ENCODE results near the gene RFX3.

RFX3 gene

DNA sequence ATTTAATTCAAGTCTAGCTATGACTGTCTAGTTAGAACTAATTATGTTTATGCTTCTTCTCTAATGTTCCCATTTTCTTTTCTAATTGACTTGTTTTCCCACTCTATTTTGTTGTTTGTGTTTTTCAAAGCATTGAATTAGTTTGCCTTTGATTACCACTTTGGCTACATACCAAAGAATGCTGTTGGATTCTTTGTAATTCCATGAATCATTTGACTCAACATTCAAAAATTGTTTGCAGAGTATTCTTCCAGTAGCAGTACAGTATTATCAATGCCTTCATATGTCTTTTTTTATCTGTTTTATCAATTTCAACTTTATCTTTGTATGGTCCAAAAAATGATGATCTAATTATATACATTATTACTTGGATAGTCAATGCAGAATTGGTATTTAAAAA lies 288.7 kb downstream of the RFX3 start:
- DNase-seq (ENCODE audit: low read depth in 2 of 2, low spot score in 1 of 2) = no peak

DNA sequence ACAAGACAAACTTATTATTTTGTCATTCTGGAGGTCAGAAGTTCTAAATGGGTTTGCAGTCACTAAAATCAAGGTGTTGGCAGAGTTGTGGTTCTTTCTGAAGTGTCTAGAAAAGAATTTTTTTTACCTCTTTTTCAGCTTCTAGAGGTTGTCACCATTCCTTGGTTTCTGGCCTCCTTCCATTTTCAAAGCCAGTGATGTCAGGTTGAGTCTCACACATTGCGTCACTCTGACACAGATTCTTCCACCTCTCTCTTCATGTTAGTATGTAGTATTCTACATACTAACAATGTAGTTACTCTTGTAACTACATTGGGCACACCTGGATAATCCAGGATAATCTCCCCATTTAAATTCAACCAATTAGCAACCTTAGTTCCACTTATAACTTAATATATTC lies 290.3 kb downstream of the RFX3 start:
- no peak for DNase-seq (ENCODE audit: low read depth in 2 of 2, low spot score in 1 of 2)

DNA sequence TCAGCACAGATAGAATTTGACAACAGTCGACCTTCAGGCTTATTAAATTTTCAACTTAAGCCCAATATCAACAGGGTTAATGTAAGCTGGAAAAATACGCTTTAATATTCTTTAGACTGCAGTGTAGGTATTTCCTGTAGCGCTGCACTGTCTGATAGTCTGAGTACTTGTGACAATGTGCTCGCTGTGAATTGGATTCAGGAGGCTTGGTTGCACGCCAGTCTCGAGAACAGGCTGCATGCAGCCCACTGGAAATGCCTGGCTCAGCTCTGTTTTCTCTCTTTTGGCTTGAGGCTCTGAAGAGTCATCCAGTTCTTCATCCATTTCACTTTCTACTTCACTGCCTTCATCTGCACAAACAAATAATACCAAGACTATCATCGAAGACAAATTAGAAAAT lies 300.9 kb downstream of the RFX3 start:
- no peak for DNase-seq (ENCODE audit: low read depth in 2 of 2, low spot score in 1 of 2)

DNA sequence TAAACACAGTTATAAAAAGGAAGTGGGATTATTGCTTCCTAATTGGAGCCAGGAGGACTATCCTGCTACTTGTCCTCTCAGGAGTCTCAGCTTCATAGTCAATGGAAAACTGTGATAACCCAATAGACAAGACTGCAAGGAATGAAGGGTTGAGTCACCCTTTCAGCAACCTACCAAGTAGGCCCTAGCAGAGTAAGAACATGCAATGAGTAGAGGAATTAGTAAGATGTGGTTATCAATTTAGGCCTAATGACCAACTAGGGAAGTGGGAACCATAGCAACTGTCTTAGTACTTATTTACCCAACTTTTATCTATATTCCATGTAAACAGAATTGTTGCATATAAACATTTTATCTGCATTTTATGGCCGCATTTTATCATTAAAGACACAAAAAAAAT lies 310.1 kb downstream of the RFX3 start:
- DNase-seq (ENCODE audit: low read depth in 2 of 2, low spot score in 1 of 2) = no peak

DNA sequence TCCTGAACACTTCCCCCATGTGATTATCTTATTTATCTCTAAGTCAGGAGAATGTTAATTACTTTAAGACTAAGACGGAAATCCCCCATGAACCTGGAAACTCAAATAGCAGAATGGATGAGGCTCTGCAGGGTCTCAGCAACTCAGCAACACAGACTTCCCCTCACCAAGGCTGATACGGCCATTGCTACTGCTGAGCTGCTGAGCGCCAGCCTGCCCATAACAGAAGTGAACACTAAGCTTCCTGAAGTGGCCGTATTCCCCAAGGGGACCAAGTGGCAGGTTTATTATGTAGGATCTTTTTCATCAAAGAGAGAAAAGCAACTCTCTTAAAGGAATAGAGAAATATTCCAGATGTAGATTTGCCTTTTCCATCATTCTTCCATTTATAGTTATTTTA lies 311.1 kb downstream of the RFX3 start:
- no peak for DNase-seq (ENCODE audit: low read depth in 2 of 2, low spot score in 1 of 2)

DNA sequence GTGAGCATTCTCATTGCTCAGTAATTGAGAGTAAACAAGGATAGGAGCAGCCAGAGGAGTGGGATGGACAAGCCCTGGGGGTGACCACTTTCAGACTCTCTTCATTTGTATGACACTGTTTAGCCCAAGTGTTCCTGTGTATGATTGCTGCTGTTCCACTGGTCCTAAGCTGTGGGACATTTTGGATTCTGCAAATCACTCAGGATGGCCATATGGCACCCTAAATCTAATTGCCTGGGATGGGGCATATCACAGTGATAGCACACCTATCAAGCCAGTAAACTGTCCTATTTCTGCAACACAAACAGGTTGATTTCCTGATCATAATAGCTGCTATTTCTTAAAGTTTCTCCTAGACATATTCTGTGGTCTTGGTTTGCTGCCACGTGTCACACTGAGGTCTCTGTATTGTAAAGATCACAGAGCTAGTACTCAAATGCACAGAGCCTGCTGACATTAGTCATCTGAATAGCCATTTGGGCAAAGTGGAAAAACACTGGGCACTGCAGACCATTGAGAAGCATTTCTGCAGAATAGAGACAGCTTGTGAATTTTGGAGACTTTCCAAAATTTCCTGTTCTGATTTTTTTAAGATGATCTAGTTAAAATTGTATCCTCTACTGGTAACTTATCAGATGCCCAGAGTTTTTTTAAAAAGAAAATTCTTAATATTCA lies 320.2 kb downstream of the RFX3 start:
- DNase-seq (ENCODE audit: low read depth in 2 of 2, low spot score in 1 of 2) = no peak

DNA sequence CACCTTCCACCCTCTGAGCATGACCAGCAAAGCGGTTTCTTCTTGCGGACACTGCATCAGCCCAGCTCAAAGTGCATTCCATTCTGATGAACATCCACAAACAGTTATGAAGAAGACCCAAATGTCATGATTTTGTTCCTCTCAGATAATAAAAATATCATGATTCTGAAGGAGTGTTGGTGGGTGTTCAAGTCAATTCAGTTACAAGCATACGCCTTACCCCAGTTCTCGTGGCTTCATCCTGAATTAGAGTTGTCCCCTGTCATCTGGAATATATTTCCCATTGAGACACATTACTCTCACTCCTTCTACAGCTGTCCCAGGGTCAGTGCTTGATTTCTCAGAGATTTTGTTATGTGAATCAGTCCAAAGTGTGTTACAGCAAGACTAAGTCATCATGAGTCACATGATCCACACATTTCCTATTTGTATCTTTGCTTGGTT lies 325.4 kb downstream of the RFX3 start:
- DNase-seq (ENCODE audit: low read depth in 2 of 2, low spot score in 1 of 2) = no peak

DNA sequence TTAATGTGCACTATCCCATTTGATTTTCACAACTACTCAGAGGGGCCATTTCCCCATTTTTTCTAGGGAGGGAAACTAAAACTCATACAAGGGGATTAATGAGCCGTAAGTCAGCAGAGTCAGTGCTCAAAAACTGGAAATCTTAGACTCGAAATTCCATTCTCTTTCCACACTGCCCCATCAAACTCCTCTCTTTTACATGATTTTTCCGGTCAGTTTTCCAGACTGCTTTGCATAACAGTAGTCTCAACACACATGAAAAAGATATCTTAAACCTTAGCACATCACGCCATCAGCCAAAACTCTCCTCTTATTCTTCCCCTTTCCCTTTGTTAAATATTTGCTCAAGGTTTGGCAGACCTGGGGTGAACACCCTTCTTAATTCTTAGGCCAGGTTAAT lies 332.0 kb downstream of the RFX3 start:
- no peak for DNase-seq (ENCODE audit: low read depth in 2 of 2, low spot score in 1 of 2)

DNA sequence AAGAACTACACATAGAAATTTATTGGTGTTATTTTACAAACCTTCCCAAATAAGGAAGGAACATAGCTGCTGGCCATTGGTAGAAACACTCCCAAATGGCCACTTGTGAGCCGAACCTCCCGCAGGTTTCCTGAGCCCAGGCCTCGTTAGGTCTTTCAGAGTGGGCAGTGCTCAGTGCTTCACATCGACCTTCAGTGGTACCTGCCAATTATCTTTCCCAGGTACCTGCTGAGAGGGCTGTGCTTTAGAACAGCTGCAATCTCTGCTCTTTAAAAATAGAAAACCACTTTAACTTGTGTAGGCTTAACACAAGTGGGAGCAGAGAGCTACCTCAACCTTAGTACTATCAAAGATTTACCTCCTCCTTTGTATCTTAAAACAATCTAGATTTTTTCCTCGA lies 334.1 kb downstream of the RFX3 start:
- DNase-seq (ENCODE audit: low read depth in 2 of 2, low spot score in 1 of 2) = no peak

DNA sequence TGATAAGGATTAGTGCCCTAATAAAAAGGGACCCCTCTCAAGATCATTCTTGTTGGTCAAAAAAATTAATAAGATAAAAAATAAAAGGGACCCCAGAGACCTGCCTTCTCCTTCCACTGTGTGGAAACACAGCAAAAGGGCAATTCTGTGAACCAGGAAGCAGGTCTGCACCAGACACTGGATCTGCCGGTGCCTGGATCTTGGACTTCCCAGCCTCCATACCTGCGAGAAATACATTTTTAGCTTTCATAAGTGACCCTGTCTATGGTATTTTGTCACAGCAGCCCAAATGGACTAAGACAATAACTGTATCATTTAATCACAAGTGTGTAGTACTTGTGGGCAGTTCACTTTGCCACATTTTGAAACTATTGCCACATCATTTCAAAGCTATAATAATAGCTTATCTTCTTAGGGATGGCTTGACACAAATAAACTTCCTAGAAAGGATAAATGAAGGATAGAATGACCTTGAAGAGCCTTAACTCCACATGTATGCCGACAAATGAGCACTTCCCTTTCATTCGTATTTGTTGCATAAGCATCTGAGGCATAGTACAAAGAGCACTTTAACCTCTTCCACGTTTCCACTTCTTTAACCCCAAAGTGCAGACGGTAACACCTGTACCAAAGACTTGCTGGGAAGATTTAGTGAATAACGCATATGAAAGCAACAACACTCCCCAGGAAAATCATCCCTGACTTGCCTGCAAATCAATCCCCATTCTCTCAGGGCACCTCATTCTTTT lies 336.5 kb downstream of the RFX3 start:
- no peak for DNase-seq (ENCODE audit: low read depth in 2 of 2, low spot score in 1 of 2)

DNA sequence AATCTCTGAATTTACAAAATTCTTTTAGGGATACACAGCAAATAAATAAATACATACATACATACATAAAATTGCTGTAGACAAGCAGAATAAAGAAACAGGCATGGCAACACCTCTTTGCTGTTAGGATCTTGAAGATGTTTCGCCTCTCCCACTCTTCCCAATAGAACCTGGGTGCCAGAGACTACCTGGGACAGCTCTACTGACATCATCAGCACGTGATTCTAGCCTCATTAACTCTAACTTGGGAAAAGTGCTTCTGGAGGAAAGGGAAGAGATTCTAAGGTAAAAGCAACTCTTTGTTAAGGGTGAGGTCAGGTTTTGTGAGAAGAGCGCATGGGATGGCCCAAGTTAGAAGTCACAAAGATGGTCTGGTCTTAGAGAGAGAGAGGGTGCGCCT lies 339.1 kb downstream of the RFX3 start:
- DNase-seq (ENCODE audit: low read depth in 2 of 2, low spot score in 1 of 2) = no peak

DNA sequence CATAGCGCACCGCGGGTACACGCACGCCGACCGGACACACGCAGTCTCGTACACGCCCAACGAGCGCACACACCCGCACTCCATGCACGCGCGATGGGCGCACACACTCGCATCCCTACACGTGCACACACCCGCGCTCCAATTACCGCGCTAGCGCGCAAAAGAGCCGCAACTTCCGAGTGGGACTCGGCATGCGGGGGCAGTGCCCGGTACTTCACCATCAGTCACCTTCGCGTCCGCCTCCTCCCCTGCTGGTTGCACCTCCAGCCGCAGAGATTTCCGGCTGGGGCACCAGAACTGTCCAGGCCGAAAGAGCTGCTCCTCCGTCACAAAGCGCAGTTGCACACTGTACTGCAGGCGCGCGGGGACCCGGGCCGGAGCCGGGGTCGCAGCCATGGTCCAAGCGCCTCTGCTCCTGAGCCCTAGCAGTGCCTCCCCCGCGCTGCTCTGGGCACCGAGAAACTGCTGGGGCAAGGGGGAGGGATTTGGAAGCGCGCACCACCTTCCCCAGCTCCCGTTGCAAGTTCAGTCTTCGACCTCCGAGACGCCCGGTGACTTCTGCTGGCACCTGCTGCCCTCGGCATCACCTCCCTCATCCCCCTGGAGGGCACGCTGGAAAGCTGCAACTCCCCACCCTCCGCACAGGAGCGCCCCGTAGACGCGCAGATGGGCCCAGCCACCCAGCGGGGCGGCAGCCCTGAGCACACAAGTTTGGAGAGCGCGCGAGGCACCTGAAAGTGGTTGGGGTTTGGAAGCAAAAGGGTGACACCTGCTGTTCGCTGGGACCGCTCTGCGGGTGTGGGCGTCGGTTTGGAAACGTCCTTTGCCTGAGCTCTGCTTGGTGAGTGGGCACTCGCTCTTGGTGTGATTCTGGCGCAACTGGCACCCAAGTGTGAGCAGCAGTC lies 344.5 kb downstream of the RFX3 start:
- DNase-seq (ENCODE audit: low read depth in 2 of 2, low spot score in 1 of 2) = no peak

DNA sequence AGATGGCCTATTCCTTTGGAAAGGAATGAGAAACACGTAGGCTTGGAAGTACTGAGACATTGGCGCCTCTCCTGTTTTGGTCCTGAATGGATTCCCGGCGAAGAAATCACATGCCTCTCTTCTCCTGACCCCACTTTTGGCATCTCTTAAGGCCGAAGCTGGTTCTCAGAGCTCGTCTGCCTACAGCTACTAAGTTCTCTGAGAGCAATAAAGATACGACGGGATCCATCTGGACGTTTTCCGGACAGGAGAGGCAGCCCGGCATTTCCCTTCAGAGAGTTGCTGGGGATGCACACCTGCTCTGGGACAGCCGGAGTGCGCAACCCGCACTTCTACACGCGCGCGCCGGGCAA lies 345.1 kb downstream of the RFX3 start:
- DNase-seq (ENCODE audit: low read depth in 2 of 2, low spot score in 1 of 2) = no peak

DNA sequence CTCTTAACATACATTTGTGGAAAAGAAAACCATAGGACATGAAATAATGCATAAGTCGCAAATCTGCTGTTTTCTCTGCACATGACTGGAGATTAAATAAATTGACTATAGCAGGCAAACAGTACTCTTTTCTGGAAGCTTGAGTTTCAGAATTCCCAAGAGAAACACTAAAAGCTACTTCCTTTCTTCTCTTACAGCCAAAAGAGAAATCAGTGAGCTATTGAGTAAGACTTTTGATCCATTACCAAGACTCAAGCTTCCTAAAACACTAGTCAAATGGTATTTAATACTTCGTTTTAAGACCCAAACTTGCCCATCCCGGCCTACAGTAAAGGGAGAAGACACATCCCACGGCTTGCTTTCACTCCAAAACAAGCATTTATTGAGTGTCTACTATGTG lies 346.1 kb downstream of the RFX3 start:
- no peak for DNase-seq (ENCODE audit: low read depth in 2 of 2, low spot score in 1 of 2)

DNA sequence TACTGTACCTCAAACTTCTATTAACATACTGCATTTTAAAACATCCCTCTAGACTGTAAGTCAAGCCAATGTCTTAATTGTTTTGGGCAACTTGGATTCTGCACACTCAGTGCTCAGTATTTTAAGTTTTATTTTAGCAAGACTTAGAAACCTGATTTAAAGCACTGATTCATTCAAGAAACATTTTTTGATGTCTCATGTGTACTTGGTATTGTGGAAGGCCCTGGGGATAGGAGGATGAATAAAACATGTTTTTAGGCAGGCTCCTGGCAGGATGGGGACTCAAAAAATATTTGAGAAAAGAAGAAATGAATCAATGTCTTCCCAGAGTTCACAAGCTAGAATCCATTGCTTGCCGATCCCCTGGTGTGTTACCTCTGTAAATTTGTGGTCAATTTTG lies 347.9 kb downstream of the RFX3 start:
- DNase-seq (ENCODE audit: low read depth in 2 of 2, low spot score in 1 of 2) = no peak

DNA sequence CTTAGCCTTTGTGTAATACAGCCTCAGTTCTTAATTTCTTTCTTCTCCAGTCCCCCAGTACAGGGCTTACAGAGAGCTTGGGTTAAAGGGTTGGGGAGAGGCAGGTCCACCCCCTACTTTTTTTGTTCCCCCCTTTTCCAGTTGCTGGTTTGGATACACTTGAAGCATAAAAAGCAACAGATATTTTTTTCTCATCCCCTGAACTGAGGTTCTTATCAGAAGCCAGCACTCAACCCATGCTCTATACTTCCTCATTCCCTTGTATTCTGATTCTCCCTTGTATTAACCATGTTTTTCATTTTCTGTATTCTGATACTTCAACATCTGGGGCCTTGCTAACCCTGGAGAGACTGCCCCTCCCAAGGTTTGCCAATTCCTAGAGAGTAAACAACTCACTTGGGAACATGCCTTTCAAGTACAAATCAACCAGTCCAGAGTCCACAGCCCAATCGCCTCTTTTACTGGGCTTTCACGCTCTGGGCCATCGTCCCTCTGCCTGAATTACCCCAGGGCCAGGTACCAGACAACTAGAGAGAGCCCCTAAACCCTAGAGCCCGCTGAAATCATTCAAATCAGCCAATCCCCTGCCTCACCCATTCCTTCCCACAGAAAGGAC lies 348.5 kb downstream of the RFX3 start:
- DNase-seq (ENCODE audit: low read depth in 2 of 2, low spot score in 1 of 2) = no peak

DNA sequence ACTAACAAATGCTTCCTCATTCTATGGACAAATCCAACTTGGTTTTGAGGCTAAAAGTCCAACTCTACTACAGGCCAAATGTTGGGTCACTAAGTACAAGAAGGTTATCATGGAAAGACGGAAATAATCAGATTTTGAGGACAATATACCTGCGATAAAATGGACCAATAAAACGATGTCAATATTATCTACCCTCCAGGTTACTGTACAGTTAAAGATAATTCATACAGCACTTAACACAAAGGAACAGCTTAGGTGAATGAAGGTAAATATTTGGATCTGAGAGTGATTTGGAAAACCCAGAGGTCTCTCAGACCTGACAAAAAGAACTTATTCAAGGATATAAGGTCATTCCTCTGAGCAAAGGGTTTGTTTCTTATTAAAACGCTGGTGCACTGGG lies 352.4 kb downstream of the RFX3 start:
- no peak for DNase-seq (ENCODE audit: low read depth in 2 of 2, low spot score in 1 of 2)

DNA sequence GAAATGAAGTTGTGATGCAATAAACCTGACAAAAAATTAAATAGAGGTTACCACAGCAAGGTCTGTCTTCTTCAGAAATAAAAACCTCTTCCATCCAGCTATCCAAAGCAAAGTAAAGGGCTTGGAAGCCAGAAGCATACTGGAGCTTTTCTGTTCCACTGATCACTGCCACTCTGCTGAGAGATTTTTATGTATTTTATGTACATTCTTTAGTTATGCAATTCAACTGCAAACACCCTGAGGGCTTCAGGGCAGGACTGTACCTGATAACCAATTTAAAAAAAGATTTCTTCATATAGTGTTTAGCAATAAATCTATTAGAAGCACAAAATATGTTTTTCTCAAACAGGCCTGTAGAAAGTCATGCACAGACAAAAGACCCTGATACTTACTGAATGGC lies 355.0 kb downstream of the RFX3 start:
- no peak for DNase-seq (ENCODE audit: low read depth in 2 of 2, low spot score in 1 of 2)

Data from stimulated activated CD8-positive, alpha-beta memory T cell treated with anti-CD3 and anti-CD28 coated beads, Interleukin-4, amount 100 ng/mL, for 4 hours (primary cell).